H4 (cell line): ENCODE measurements around the gene DHRS7B. TPM values are rescaled to one million over a fixed set of nuclear protein-coding genes. Genes with fewer than 3 reads are reported as not detected.
"Not testable (repeated sequence)": the region's sequence is repeated elsewhere in the genome, so short reads cannot be mapped to it uniquely, and the experiment has no call there.

Source experiments
- DNase-seq: peaks from one replicate; pipeline ENCODE4 v3.0.0-alpha.2; 2015; ENCODE audit warnings: low spot score
- total RNA-seq: library from RNA; depleted of rRNA; stranded (reverse); fragments of >200 nt; shearing (Covaris generic); gene quantifications from 2 replicates; pipeline ENCODE4 v1.2.3, GENCODE V29; 2014

Gene DHRS7B
- total RNA-seq, 1 experiment from 2014 or later: 16.2 TPM

DNA sequence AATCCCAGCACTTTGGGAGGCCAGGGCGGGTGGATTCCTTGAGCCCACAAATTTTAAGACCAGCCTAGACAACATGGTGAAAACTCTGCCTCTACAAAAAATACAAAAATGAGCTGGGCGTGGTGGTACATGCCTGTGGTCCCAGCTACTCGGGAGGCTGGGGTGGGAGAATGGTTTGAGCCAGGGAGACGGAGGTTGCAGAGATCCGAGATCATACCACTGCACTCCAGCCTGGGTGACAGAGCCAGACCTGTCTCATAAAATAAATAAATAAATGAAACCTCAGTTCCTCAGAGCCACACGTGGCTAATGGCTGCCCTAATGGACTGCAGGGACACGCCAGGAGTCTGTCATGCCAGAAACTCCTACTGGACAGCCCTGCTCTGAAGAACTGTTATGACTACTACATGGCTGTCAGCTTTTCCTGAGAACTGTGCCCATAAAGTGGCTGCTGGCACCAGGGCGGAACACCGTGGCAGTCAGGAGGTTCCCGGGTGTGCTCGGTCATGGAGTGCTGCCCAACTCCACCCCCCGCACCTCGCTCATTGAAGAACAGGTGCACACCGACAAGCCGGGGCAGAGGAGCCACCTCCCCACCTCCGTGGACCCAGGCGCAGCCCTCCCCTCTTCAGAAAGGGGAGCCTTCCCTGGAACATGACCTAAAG, 82.9 kb downstream of the DHRS7B start:
- DNase-seq: no peak

DNA sequence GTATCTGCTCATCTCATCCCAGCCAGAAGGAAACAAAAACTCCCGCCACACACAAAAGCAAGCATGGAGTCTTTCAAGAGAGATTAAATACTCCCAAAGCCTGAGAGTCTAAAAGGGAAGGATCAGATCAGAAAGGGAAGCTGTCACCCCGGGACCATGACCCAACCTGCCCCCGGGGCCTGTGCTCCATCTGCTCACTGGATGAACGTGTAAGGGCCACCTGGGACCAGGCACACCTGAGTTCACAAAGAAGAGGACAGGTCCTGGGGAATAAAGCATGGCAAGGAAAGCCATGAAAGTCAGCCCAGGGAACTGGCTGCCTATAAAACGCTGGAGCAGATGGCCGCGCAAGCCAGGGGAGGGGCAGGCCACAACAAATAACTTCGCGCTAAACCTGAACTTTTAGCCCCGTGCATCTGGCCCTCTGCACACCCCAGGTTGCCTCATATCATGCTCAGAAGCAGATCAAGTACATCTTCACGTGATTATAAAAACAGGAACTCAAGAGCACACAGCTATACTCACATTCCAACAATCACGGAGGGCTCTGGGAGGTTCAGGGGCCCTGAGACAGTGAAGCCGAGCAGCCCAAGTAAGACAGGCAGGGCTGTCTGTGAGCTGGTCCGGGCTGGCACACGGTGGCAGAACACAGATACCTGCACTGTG, 83.8 kb downstream of the DHRS7B start:
- no peak for DNase-seq

DNA sequence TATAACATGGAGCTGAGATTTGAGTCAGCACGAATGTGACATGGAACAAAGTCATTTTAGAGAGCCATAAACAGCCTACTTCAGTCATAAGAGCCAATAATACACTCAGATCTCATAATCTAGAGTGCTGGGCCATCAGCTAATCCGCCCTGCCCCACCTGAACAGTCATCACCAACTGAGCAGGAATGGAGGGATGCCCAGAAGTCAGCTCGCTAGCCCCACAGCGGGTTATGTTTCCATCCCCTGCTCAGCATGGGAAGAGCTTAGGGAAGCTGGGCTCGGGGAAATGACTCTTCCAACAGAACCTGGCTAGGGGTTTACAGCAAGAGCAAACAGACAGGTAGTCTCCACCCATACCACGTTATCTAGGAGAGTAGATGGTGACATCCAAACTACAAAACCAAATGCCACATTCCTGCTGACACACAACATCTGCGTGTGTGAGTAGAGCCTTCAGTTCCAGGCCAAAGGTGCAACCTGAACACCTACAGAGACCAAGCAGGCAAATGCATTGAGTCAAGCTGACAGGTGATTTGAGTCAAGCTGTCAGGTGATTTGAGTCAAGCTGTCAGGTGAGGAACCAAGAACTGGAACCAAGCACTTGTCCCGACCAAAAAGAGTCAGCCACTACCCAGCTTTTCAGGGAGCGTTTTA, 85.2 kb downstream of the DHRS7B start:
- no peak for DNase-seq

DNA sequence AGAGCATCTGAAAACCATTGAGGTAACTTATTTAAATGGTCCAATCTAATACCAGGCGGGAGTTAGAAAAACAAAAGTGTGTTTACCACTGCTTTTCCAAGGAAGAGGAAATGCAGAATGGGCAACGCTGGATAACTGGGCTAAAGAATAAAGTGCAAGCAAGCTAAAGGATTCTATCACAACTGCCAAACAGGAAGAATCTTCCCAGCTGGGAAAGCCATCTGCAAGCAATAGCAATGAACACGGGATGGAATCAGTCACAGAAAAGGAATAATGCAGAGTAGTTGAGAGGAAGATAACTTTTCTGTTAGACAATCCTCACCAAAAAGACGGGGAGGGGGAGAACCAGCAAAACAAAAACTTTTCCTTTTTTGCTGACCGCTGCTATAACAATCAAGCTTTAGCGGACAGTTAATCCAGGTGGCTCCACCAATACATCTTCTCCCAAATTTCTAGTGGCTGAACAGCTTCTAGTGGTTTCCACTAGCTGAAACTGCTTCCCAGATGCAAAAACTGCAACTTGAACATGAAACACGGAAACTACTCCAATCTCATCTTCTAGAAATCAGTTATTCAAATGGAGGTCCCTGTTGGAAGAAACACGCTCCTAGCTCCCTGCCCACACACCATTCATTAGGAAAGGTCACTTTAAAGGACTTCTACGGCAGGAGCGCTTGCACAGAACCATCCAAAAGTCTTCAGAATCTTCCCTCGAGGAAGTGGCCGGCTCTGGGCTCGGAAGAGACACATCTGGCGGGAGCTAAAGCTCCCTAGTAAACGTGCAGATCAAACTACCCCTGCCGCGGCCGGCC, 86.3 kb downstream of the DHRS7B start:
- no peak for DNase-seq

DNA sequence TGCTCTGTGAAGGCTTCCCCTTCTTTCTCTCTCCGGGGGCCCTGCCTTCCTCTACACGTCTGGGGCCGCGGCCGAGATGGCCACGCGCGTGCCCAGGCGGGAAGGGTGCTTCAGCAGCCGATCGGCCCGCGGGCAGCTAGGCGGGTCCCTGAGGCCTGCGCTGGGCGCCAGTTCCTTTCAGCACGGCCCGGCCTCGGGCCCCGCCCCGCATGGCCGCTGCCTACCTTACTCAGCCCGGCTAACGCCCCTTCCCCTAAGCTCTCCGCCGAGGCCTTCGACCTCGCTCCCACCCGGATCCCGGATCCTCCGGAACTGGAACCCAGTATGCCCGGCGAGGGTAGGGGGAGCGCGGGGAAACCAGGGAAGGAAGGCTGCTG, 86.9 kb downstream of the DHRS7B start:
- no peak for DNase-seq

DNA sequence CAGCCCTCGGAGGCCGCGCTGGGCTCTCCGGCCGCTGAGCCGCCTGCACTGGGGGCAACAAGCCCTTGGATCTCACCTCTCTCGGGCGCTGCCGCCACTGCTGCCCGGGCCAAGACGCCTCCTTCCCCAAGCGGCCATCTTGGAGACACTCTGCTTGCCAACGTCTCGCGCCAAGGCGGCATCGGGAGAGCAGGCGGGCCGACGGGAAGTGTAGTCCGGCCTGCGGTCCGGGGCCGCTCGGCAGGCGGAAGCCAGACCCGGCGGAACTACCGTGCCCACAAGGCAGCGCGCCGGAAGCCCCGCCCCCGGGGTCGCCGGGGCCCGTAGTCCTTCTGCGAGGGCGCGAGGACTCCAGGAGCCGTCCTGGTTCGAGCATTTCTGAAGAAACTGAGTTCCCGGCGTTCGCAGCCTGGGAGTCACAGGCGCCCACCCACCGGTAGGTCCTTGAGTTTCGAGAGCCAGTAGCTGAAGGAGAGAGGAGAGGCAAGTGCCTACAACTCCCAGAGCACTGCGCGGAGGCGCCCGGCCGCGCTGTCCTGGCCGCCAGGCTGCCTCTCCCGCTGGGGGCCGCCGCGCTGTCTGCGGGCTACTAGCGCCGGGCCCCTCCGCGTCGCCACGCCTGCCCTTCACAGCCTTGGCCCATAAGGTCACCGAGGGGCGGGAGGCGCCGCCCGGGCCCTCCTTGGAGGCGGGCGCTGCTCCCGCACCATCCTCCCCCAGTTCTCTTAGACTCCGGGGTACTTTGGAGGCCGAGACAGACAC, 87.4 kb downstream of the DHRS7B start, which contains the start of gene TMEM11:
TMEM11 (minus strand) TSS at position 147 of the 762 bp plus-strand sequence; CDS start at position 138, 9 bp downstream.
- peak; percentile 93 for DNase-seq

DNA sequence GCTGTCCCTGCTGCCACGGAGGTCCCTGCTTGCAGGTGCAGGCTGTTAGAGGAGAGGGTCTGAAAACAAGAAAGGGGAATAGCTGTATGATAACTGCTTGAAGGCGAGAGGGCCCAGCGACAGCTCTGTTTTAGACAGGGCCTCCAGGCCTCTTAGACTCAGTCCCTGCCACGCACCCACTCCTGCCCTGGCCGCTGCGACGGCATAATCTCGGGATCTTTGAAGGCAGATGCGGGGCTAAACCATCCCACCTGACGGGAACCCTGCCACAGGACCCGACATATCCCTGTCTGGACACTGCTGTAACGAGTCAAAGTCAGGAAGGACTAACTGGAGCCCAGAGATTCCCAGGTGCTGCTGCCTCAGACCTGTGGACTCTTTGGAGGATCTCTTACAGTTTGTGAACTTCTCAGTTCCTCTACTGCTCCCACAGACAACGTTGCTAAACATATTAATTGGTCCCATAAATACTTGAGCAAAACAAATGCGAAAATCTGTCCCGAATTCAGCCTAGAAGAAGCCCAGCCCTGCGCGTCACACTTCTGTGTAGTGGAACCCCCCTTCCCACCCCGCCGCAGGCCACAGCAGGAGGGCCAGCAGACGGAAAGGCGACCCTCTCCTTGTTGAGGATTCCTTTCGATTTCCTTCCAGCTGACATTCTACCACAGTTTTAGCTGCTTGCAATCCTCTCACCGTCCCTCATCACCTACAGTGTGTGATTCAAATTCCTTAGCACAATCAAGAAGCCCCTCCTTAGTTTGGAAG, 88.2 kb downstream of the DHRS7B start:
- no peak for DNase-seq

DNA sequence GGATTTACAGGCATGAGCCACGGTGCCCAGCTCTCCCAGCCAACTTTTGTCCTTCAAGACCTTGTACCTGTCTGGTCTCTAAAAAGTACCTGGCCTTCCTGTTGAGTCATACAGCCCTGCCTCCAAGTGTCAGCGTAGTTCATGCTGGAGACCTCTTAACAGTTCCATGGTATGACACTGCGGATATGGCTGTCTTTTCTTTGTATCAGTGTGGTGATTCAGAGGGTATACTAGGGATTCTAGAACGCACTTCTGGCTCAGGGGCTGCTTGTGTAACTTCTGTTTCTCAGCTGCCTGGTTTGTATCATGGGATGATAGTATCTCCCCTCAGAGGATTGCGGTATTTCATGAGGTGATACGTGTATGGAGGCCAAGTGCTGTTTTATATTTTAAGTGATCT, 89.2 kb downstream of the DHRS7B start:
- no peak for DNase-seq

DNA sequence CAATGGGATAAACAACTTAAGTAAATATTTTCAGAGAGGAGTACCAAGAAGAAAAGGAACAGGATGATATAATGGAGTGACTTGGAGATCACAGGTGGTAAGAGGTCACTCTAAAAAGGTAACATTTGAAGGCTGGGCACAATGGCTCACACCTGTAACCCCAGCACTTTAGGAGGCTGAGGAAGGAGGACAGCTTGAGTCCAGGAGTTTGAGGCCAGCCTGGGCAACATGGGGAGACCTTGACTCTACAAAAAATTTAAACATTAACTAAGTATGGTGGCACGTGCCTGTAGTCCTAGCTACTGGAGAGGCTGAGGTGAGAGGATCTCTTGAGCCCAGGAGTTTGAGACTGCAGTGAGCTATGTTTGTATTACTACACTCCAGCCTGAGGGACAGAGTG, 90.6 kb downstream of the DHRS7B start:
- DNase-seq: no peak

DNA sequence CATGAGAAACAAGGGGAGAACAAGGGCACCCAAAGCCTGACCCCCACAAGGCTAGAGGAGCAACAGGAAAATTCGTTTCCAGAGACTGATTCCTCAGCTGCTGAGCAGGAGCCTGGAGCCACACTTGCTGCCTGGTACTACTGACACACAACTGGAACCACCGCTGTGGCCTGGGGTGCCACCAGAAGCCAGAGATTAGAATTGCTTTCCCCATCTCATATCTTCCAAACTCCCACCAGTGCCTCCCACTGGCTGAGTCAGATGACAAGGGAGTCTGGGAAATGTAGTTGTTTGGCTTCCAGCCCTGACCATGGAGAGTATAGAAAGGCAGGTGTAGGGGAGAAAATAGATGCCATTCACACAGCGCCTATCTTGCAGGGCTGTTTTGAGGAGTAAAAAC, 91.3 kb downstream of the DHRS7B start:
- DNase-seq: no peak

DNA sequence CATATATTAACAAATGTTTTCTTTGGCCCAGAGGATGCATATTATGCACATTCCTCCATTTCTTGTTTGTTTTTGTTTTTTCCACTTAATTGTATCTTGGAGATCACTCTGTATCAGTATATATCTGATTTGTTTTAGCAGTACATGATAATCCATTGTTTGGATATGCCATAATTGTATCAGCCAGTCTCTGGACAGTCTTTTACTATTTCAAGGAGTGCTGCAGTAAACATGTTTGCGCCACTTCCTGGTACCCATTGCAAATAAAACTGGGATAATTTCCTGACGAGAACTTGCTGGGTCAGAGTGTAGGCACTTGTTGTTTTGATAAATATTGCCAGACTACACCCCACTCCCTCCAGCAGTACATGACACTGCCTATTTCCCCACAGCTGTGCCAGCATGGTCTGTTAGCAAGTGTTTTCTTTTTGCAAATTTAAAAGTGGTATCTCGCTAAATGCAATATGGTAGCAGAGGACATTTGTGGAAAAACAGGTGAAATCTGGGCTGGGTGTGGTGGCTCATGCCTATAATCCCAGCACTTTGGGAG, 92.1 kb downstream of the DHRS7B start:
- DNase-seq: no peak

DNA sequence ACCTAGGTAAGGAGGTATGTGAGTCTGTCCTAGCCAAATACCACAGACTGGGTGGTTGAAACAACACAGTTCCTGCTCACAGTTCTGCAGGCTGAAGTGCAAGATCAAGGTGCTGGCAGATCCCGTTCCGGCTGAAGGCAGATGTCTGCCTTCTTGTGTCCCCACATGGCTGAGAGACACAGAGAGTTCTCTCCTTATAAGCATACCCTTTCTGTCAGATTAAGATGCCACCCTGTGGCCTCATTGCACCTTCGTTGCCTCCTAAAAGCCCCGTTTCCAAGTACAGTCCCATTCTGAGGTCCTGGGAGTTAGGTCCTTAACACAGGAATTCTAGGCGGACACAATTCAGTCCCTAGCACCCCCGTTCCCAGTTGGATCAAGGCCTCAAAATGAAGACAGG, 96.3 kb downstream of the DHRS7B start:
- no peak for DNase-seq

DNA sequence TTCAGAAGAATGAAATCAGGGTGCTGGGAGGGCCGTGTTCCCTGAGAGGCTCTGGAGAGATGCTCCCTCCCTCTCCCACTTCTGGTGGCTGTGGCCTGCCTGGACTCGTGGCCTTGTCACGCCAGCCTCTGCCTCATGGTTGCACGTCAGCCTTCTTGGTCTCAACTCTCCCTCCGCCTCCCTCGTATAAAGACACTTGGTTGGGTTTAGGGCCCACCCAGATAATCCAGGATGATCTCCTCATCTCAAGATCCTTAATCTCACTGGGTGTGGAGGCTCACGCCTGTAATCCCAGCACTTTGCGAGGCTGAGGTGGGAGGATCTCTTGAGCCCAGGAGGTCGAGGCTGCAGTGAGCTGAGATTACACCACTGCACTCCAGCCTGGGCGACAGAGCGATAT, 100.5 kb downstream of the DHRS7B start:
- DNase-seq: not testable (repeated sequence)

DNA sequence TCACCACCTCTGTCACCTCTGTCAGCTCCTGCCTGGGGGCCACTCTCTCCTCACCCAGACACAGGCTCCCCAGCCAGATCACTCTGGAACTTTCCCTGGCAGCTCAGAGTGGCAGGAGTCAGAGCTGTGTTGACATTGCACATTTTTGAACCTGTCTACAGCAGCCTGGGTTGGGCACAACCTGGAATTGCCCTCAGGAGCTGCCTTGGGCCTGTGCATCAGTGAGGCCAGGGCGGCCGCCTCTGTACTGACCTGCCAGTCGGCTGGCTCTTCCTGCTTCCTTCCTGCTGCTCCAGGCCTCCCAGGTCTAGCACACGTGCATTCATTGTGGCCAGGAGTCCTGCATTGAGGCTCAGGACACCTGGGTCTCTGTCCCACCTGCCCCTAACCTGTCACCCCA, 101.3 kb downstream of the DHRS7B start:
- DNase-seq: no peak

DNA sequence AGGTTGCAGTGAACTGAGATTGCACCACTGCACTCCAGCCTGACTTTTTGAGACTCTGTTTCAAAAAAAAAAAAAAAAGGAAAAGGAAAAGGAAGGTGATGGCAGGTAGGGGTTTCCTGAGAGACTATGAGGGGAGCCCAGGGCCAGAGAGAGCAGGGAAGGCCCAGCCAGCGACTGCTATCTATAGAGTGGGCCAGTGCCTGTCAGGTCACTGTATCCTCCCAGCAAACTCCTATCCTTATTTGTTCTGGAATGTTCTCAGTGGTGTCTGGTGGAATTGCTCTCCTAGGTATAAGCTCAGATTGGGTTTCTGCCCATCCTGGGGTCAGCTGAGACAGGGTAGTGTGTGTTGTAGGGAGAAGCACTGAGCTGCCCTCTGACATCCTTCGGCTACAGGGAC, 102.1 kb downstream of the DHRS7B start:
- no peak for DNase-seq

DNA sequence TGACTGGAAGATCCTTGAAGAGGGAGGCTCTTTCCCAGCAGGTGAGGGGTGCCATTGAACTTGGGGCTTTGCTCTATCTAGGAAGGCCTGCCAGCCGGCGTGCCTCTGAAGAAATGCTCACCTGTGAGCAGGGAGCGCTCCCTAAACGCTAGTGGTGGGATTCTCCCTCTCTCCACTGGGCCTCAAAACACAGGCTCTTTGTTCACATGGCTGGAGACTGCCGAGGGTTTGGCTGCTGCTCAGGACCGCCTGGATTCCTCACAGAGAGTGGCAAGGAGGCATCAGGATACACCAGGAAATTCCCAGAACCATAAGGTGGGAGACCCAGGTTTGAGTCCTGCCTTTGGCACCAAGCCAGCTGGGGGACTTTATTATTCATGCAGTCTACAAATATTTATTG, 104.8 kb downstream of the DHRS7B start:
- DNase-seq: no peak

DNA sequence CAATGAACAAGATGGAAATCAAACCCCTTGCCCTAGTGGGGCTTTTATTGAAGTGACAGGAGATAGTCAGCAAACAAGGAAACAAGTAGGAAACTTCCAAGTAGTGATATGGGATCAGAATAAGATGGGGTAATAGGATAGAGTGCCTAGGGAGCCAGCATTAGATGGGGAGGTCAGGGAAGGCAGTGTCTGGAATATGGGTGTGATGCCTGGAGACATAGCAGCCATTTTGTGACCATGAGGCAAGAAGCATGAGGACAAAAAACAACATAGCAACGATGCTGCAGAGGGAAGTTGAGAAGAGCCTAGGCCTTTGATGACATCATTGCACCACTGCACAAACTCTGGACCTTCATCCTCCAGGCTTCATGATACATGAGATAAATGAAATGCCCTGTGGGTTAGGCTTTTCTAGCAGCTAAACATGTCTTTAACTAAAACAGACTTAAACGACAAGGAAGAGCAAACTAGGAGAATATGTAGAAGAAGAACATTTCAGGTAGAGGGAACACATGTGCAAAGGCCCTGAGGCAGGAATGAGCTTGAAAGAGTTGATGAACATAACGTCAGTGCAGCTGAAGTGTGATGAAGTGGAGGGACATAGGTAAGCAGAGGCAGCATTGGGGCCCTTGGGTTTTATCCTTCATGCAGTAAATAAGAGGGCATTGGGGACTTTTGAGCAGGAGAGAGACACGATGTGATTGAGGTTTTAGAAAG, 105.4 kb downstream of the DHRS7B start:
- no peak for DNase-seq

DNA sequence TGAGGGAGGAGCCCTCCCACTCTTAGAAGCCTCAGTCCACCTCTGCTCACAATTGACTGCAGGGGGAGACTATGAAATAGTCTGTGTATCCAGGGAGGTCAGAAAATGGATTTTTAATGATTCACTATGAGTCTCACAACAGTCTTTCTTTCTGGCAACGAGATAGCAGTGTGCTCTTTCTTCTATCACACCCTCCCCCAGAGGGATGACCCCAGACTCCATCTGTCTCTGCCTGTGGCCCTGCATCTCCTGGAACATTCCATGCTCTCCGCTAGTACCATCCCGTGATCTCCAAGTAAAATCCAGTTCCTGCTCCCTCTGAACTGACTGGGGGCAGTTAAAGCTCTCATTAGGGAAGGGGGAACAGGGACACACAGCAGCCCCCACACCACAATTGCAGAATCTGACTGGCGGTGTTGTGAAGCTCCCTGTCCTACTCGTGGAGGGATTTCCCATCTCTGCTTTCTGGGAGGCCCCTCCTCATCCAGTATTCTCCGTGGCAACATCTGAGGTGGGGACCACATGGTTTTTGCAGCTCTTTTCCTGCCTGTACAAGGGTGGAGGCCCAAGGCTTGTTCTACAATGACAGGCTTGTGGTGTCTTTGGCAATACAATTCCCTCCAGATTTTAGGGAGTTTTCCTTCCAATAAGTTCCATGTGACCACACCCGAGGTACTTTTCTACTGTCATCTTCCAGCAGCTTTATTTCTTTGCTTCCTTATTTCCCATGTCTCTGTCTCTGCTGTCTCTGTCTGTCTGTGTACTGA, 107.0 kb downstream of the DHRS7B start:
- DNase-seq: no peak

DNA sequence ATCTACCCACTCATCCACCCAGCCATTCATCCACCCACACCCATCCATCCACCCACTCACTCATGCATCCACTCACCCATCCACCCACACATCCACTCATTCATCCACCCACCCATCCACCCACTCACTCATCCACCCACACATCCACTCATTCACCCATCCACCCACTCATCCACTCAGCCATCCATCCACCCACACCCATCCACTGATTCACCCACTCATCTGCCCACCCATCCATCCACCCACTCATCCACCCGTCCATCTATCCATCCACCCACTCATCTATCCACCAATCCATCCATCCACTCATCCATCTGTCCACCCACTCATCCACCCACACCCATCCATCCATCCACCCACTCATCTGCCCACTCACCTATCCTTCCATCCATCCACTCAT, 109.2 kb downstream of the DHRS7B start:
- DNase-seq: no peak
